Calu3 (cell line): ENCODE results near the gene PDCD10. TPM values are rescaled to one million over a fixed set of nuclear protein-coding genes. Genes with fewer than 3 reads are reported as not detected.

ENCODE experiments used
- BruUV-seq: library from RNA; stranded (reverse); fragments of 400-500 nt; replicated peaks from 2 replicates; lab custom pipeline; 2021; lab: Mats Ljungman, UMichigan
- CTCF ChIA-PET: fragments of 300-600 bp; sonication (Branson Sonifier 250); formaldehyde crosslinking; loops from one replicate; lab custom pipeline; 2022; ENCODE audit warnings: antibody characterized with exemption; lab: Charles Lee
- DNase-seq: peaks from one replicate; pipeline ENCODE4 v3.0.0; 2022
- H3K27ac Mint-ChIP-seq: one replicate; pipeline ENCODE4 v1.8.0; 2022; ENCODE audit warnings: mixed read lengths; ENCODE audit not compliant: unreplicated experiment
- H3K27me3 Mint-ChIP-seq: one replicate; pipeline ENCODE4 v1.8.0; 2022; ENCODE audit warnings: mixed read lengths; ENCODE audit not compliant: unreplicated experiment
- H3K36me3 Mint-ChIP-seq: one replicate; pipeline ENCODE4 v1.8.0; 2022; ENCODE audit warnings: mild to moderate bottlenecking, moderate library complexity, mixed read lengths; ENCODE audit not compliant: insufficient read depth, unreplicated experiment
- H3K4me1 Mint-ChIP-seq: one replicate; pipeline ENCODE4 v1.8.0; 2022; ENCODE audit warnings: mild to moderate bottlenecking, low read depth, mixed read lengths; ENCODE audit not compliant: unreplicated experiment
- H3K4me3 Mint-ChIP-seq: one replicate; pipeline ENCODE4 v1.8.0; 2022; ENCODE audit warnings: mild to moderate bottlenecking, low read depth, moderate library complexity, mixed read lengths; ENCODE audit not compliant: unreplicated experiment
- H3K9me3 Mint-ChIP-seq: one replicate; pipeline ENCODE4 v1.8.0; 2022; ENCODE audit warnings: low read depth, mixed read lengths; ENCODE audit not compliant: unreplicated experiment
- intact Hi-C: fragments of 100-400 bp; cut with micrococcal nuclease; formaldehyde crosslinking; loops from one replicate; pipeline ENCODE4 v1.10.0; 2022; ENCODE audit not compliant: unreplicated experiment
- total RNA-seq: library from RNA; stranded (reverse); gene quantifications from 2 replicates; pipeline ENCODE4 v1.2.3, GENCODE V29; 2022
- TF ChIP-seq, protein P1 (sequence below): fragments of 200-600 bp; IDR thresholded peaks from one replicate; pipeline ENCODE4 v1.8.0; 2022; ENCODE audit warnings: antibody characterized with exemption; ENCODE audit not compliant: unreplicated experiment

PDCD10 gene
- total RNA-seq, 1 experiment from 2014 or later: 117 TPM

- no TSS peak for BruUV-seq
- intact Hi-C loops: loop anchor here (1.0 to 2.0 kb wide), 3 partner anchors 142 to 360 kb away; partner anchors contain the start of gene ZBBX
- H3K27ac Mint-ChIP-seq: no peak overlapping the region
- H3K4me3 Mint-ChIP-seq: no peak overlapping the region
- H3K4me1 Mint-ChIP-seq: peaks cover 11% of the 10 kb centered on the region
- H3K27me3 Mint-ChIP-seq: no peaks in the 10 kb centered on the region
- no peaks in the 10 kb centered on the region for H3K36me3 Mint-ChIP-seq
- no peaks in the 10 kb centered on the region for H3K9me3 Mint-ChIP-seq
- peak; percentile 64 for DNase-seq
- TF ChIP-seq, protein P1, sequence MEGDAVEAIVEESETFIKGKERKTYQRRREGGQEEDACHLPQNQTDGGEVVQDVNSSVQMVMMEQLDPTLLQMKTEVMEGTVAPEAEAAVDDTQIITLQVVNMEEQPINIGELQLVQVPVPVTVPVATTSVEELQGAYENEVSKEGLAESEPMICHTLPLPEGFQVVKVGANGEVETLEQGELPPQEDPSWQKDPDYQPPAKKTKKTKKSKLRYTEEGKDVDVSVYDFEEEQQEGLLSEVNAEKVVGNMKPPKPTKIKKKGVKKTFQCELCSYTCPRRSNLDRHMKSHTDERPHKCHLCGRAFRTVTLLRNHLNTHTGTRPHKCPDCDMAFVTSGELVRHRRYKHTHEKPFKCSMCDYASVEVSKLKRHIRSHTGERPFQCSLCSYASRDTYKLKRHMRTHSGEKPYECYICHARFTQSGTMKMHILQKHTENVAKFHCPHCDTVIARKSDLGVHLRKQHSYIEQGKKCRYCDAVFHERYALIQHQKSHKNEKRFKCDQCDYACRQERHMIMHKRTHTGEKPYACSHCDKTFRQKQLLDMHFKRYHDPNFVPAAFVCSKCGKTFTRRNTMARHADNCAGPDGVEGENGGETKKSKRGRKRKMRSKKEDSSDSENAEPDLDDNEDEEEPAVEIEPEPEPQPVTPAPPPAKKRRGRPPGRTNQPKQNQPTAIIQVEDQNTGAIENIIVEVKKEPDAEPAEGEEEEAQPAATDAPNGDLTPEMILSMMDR: peak; percentile 59
- CTCF ChIA-PET: interaction anchor here (0.5 to 1.1 kb wide), 6 partner anchors 9 to 361 kb away, joined by 3 to 13 read pairs (median 4); partner anchors contain the start of gene ZBBX
Observed at GRCh38 chr3:167740961-167741587, 6.4 kb upstream of the PDCD10 start.

GRCh38 chr3:167739190-167739810, 4.6 kb upstream of the PDCD10 start:
- Mint-ChIP-seq H3K27ac (no peak overlapping the region), H3K9me3 (no peaks in the 10 kb centered on the region), H3K27me3 (no peaks in the 10 kb centered on the region), H3K4me3 (no peak overlapping the region), H3K4me1 (peaks cover 11% of the 10 kb centered on the region), H3K36me3 (no peaks in the 10 kb centered on the region)
- intact Hi-C loops: loop anchor here (10.0 kb wide), 1 partner anchor 356 kb away; the partner anchor contains the start of gene GOLIM4
- TF ChIP-seq, protein P1: no peak
- no peak for DNase-seq
- CTCF ChIA-PET: no interaction called here
- BruUV-seq: no TSS peak

- H3K9me3 Mint-ChIP-seq: no peaks in the 10 kb centered on the region
- TF ChIP-seq, protein P1: no peak
- peaks cover 11% of the 10 kb centered on the region for H3K4me1 Mint-ChIP-seq
- intact Hi-C loops: loop anchor here (10.0 kb wide), 1 partner anchor 357 kb away; the partner anchor contains the start of gene GOLIM4
- H3K4me3 Mint-ChIP-seq: no peak overlapping the region
- H3K27ac Mint-ChIP-seq: no peak overlapping the region
- CTCF ChIA-PET: no interaction called here
- no peak for DNase-seq
- no peaks in the 10 kb centered on the region for H3K36me3 Mint-ChIP-seq
- H3K27me3 Mint-ChIP-seq: no peaks in the 10 kb centered on the region
- BruUV-seq: no TSS peak
Observed at GRCh38 chr3:167738037-167738436, 3.3 kb upstream of the PDCD10 start.

- intact Hi-C loops: loop anchor here (10.0 kb wide), 1 partner anchor 358 kb away; the partner anchor contains the start of gene GOLIM4
- BruUV-seq: no TSS peak
- CTCF ChIA-PET: no interaction called here
- TF ChIP-seq, protein P1: no peak
- DNase-seq: no peak
- H3K4me3 Mint-ChIP-seq: no peak overlapping the region
- no peaks in the 10 kb centered on the region for H3K27me3 Mint-ChIP-seq
- no peak overlapping the region for H3K27ac Mint-ChIP-seq
- no peaks in the 10 kb centered on the region for H3K36me3 Mint-ChIP-seq
- no peaks in the 10 kb centered on the region for H3K9me3 Mint-ChIP-seq
- peaks cover 19% of the 10 kb centered on the region for H3K4me1 Mint-ChIP-seq
Observed at GRCh38 chr3:167736997-167737396, 2.3 kb upstream of the PDCD10 start.
